GM10847 (cell line): ENCODE data around the gene PTPRN2.

Source experiments
- POLR2A ChIP-seq: IDR thresholded peaks from 2 replicates; pipeline ENCODE4 v1.6.1; 2011; ENCODE audit not compliant: insufficient read length; ENCODE audit errors: extremely low read depth

Gene PTPRN2

DNA sequence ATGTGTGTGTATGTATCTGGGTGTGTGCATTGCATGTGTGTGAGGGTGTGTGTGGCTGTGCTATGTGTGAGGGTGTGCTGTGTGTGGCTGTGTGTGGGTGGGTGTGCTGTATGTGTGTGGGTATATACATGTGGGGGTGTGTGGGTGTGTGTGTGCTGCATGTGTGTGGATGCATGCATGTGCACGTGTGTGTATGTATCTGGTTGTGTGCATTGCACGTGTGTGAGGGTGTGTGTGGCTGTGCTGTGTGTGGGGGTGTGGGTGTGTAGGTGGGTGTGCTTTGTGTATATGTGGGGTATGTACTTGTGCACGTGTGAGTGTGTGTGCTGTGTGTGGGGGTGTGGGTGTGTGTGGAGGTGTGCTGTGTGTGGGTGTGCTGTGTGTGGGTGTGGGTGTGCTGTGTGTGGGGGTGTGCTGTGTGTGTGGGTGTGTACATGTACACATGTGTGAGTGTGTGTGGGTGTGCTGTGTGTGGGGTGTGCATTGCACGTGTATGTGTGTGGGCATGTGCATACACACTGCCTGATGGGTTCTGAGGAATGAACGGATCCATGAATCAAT lies 579.8 kb downstream of the PTPRN2 start:
- TF ChIP-seq POLR2A: no peak

DNA sequence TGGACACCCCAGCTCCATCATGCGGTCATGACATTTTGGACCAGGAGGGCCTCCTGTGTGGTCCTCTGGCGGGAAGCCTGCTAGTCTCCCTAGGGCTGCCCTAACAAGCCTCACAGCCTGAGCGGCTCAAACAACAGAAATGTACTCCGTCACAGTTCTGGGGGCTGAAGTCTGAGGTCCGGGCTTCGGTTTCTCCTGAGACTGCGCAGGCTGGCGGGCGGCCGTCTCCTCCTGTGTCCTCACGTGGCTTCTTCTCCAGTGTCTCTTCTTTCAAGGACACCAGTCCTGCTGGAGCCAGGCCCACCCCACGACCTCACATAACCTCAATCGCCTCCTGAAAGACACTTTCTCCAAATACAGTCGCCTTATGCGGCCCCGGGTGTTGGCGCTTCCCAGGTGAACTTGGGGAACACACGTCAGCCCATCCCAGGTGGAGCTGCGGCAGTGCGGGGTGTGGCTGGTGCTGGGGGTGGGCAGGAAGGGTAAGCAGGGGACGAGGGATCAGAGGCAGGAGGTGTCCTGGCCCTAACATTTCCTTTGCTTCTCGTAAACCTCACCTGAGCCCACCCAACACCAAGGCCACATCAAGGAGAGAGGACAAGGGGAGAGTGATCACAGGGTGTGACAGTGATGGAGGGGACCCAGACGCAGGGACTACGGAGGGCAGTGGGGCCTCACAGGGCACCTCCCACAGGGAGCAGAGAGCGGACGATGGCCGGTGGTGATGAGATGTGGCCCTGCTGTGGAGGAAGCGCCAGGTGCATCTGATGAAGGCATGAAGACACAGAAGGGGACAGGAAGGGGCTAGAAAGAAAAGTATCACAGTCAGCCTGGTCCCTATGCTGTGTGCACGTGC lies 580.6 kb downstream of the PTPRN2 start:
- TF ChIP-seq POLR2A: no peak

DNA sequence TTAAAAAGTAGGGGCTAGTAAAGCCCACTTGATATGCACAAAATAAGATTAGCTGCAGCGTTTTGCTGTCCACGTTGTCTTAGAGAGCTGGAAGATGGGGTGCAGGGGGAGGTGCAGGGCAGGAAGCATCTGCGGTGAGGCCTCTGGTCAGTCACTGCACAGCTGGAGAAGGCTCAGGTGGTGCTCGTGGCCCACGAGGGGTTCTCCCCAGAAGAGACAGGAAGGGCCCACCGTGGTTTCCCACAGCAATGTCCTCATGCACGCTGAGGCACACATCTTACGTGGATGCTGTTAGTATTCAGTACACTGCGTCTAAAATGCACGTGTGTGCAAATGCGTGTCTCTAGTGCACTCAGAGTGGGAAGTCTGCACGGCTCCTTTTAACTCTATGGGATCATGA lies 582.1 kb downstream of the PTPRN2 start:
- no peak for TF ChIP-seq POLR2A

DNA sequence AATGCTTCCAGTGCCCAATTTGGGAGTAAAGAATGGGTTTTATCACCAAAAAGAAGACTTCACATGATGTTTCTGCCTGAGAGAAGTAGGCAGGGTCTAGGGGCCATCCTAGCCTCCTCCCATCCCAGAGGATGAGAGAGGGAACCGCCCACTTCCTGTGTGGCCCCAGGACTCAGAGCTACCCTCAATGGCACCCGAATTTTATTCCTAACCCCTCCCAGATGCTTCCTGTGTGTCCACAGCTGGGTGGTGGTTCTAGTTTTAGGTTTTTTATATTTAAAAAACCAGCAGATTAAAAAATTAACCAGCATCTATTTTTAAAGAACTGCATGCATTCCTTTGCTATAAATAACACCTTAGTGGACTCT lies 583.5 kb downstream of the PTPRN2 start:
- TF ChIP-seq POLR2A: no peak

DNA sequence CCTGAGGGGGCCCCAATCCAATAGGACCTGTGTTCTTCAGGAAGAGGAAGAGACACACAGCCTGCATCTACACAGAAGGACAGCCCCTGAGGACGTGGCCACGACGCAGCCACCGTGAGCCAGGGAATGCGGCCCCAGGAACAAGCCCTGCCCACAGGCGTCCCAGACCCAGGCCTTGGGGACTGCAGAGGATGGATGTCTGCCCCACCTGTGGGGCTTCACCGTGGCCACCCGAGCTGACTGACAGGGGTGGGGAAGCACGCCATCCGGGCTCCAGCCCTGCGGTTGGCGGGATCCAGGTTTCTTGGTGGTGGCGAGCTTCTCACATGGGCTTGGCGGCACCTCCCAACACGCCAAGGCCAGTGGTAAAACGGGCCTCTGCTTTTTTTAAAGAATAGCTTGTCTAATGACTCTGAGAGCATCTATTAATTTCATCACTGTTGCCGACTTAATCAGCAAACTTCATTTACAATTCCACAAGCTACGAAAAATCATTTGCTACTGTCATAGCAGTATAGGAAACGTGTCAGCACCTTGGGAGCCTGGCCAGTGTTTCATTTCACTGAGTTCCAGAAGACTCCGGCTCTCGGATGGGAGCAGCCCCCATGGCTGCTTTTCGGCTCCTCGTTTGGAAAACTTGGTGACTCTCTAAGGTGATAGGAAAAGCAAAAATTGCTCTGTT lies 584.0 kb downstream of the PTPRN2 start:
- TF ChIP-seq POLR2A: no peak

DNA sequence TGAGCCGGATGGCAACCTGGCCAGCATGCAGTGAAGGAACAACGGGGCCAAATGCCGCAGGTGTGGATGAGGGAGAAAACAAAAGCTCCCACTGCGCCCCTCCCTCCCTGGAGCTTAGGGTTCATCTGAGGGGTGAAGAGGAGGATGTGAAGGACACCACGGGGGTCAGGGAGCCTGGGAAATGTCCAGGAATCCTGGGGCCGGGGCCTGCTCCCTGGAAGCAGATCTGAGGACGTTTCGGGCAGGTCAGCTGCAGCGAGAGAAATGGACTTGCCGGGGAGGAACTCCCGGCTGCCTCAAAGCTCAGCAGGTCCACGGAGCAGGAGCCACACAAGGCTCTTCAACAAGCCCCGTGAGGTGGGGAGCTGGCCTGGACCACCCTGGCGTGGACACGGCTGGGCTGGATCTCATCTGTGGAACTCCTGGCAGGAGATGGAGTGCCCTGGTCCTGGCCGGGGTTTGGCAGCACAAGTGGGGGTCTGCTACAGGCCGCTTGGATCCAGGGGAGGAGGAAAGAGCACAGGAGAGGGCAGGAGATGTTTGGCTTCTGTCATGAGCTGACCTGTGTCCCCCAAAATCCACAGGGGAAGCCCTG lies 585.0 kb downstream of the PTPRN2 start:
- TF ChIP-seq POLR2A: no peak

DNA sequence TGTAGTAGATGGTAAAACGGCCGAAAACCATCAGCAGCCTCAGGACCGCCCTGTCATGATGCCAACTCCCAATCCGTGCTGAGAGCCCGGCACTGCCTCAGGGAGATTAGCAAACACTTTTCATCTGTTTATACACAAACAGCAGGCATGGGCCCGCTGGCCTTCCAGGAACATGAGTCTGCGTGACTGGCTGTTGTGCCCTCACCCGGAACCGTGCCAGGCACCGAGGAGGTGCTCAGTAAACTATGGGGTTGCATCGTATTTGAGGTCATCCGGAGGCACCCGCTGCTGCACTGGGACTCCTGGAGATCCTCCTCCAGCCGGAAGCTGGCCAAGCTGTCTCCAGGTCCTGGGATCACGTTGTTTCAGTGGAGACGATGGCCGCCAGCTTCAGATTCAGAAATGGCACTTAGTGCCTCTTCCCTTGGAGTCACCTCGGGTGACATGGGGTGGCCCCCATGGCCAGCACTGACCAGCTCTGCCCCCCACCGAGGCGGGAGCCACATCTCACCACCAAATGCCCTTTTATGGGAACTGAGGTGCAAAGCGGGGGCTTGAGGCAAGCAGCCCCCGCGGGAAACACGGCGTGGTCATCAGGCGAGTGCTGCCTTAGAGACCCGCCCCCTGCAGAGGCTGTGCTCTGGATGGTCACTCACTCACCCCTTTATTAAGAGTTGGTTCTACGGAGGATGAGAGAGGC lies 585.9 kb downstream of the PTPRN2 start:
- no peak for TF ChIP-seq POLR2A

DNA sequence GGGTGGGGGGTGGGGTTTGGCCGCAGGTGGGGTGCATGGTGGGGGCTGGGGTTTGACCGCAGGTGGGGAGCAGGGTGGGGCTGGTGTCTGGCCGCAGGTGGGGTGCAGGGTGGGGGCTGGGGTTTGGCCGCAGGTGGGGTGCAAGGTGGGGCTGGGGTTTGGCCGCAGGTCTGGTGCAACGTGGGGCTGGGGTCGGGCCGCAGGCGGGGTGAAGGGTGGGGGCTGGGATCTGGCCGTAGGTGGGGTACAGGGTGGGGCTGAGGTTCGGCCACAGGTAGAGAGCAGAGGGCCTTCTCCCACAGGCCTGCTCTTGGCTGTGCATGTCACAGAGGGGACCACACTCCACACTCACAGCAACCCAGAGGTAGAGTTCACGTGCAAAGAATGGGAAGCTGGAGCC lies 586.6 kb downstream of the PTPRN2 start:
- no peak for TF ChIP-seq POLR2A

DNA sequence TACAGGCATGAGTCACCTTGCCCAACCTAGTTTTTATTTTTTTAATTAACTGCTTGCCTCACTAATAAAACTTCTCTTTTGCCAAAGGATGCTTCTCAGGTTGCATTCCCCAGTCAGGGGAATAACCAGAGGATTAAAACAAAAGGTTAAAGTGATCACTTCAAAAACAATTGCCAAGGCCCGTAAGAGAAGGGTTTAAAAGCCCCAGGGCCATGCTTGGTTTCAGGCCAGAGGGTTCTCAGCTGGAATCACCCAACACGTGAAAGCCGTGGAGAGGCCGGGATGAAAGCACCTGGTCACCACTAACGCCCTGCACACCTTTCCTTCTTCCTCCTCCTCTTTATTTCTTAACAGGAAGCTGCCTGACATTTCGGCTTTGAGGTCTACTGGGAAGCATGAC lies 587.5 kb downstream of the PTPRN2 start:
- no peak for TF ChIP-seq POLR2A

DNA sequence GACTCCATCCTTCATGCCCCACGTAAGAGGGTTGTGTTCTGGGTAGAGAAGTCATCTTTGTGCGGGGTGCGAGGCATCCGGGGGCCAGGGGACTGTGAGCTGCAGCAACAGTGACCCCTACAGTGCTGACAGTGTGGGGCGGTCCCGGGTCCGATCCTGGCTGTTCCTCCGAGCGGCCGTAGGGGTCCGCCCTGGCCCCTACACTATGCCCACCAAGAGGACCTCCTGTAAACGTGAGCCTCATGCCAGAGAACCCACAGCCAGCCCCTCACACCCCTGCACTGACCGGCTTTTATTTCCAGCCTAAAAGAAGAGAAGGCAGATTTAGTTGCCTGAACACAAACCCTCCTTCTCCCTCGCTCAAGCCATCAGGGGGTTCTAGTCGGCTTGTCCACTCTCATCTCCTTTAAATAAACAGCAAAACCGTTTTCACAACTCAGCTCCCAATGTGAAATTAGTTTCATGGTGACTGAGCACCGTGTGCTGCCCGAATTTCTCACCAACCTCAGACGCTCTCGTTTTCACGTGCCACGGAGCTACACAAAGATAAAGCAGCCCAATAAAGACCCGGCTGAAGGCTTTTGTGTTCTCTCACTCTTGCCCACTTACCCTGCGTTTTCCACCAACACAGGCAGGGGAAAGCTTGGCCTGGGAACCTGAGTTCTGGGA lies 588.6 kb downstream of the PTPRN2 start:
- TF ChIP-seq POLR2A: no peak

DNA sequence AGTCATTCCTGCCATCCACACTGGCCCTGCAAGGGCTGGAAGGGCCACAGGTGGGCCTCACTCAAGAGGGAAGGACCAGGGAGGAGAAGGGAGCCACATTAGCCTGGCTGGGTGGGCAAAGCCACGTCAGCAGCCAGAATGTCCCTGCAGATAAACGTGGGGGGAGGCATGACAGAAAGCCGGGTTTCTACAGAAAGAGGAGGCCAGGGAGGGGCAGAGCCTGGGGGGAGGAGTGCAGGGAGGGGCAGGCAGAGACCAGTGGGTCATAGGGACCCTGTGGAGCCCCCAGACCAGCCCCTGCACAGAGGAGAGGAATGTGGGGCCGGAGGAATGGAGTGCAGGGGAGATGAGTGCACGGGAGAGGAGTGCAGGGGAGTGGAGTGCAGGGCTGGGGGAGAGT lies 590.2 kb downstream of the PTPRN2 start:
- TF ChIP-seq POLR2A: no peak

DNA sequence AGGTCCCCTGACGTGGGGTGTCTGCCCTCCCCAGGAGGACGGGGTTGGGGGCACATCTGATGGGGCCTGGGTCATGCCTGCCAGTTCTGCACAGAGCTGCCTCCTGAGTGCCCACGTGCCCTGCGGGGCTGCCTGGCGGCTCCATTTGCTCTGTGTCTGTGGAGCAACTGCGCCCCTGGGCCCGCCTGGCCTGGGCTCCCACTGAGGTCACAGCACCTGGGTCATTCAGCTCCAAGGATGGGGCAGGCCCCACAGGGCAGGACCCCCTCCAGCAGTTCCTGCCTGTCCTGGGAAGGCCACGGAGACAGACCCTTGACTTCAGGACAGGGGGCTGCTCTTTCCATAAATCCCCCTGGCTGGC lies 590.6 kb downstream of the PTPRN2 start:
- no peak for TF ChIP-seq POLR2A

DNA sequence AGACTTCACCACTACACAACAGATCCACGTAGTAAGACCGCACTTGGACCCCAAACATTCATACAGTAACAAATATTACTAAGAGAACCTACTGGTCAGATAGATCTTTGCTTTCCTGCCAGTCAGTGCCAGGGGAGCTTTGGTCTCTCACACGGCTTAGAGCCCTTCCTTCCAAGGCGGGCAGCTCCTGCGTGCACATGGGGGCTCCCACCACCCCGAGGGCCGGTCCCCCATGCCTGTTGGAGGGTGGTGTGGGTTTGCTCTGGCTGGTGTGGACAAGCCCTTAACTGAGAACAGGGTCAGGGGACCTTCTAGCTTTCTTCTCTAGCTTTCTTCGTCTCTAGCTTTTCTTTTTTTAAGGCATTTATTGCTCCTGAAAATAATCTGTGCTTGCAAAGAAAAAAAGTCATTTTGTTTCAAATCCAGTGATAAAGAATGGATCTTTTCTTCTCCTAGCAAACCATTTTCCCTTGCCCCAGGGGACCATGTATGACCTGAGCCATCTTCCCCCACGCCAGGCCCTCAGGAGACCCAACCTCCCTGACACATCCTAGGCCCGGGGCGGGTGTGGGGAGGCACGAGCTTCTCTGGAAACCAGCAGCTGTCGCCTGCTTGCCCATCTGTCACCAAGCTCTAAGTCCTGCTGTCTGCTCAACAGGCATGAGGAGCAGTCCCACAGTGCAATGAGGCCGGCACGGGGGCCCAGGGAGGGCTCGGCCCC lies 591.1 kb downstream of the PTPRN2 start:
- no peak for TF ChIP-seq POLR2A

DNA sequence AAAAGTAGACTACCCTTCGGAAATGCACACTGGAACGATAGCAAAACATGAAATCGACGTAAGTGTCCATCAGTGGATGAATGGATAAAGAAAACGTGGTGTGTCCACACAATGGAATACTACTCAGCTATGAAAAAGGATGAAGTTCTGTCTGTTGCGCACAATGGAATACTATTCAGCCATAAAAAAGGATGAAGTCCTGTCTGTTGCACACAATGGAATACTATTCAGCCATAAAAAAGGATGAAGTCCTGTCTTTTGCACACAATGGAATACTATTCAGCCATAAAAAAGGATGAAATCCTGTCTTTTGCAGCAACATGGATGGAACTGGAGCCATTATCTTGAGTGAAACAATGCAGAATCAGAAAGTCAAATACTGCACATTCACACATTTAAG lies 591.8 kb downstream of the PTPRN2 start:
- TF ChIP-seq POLR2A: no peak
